ENCODE results near the gene USP35. TPM values are rescaled to one million over a fixed set of nuclear protein-coding genes. Genes with fewer than 3 reads are reported as not detected.

USP35 gene
- polyA plus RNA-seq, 2 of the 4 experiments (the other 2 are of a cell fraction): 3.8 to 5.8 TPM

DNA sequence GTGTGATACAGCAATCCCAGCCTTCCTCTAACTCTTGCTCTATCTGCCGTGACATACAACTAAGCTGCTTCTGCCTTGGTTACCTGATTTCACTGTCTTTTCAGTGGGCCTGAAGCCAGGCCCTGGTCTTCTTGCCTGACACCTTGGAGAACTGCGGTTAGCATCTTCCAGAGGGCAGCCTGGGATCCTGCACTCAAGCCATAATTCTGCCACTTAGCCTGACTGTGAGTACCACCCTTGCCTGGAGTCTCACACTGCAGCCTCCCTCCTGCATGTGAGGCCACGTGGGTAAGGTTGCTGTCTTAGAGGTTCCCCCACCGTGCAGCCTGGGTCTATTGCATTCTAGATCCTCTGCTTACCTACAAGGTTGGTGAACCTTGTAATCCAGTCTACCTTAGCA lies 35.8 kb downstream of the USP35 start (continued):
- no peak for TF ChIP-seq FOSL2 (IDR thresholded peaks at IDR 0.05)
- no peak for TF ChIP-seq FOSL2 (CRISPR knock-in tag; IDR thresholded peaks at IDR 0.05)

DNA sequence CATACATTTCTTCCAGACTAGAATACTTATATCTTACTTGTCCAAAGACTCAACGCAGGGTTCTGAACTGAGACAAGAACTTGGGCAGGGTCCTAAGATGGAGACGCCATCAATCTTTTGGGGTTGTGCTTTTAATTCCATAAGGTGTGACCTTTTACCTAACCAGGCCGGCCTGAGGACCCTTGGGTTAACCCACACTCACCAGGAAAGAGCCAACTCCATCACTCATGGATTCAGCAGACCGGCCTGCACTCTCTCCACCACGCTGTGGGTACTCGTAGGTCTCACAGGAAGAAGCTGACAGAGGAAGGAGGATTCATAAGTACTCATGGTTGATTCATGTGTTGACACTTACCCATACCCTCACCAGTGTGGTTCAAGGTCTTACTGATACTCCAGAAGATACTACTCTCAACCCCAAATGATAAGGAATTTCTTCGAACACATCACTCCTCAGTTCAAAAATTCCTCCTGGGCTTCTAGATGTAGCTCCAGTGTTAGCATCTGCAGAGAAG lies 36.2 kb downstream of the USP35 start:
- ATAC-seq: no peak
- Histone ChIP-seq H3K4me3 (no peak overlapping the region), H3K4me1 (no peaks in the 10 kb centered on the region), H3K4me2 (no peak overlapping the region), H3K9me3 (no peaks in the 10 kb centered on the region), H3K27ac (no peak overlapping the region)
- TF ChIP-seq CHD2 (IDR thresholded peaks at IDR 0.05; ENCODE audit: low read length, partially characterized antibody): no peak
- no peak for TF ChIP-seq HOXB5 (CRISPR knock-in tag; IDR thresholded peaks at IDR 0.05)
- TF ChIP-seq, protein P1, sequence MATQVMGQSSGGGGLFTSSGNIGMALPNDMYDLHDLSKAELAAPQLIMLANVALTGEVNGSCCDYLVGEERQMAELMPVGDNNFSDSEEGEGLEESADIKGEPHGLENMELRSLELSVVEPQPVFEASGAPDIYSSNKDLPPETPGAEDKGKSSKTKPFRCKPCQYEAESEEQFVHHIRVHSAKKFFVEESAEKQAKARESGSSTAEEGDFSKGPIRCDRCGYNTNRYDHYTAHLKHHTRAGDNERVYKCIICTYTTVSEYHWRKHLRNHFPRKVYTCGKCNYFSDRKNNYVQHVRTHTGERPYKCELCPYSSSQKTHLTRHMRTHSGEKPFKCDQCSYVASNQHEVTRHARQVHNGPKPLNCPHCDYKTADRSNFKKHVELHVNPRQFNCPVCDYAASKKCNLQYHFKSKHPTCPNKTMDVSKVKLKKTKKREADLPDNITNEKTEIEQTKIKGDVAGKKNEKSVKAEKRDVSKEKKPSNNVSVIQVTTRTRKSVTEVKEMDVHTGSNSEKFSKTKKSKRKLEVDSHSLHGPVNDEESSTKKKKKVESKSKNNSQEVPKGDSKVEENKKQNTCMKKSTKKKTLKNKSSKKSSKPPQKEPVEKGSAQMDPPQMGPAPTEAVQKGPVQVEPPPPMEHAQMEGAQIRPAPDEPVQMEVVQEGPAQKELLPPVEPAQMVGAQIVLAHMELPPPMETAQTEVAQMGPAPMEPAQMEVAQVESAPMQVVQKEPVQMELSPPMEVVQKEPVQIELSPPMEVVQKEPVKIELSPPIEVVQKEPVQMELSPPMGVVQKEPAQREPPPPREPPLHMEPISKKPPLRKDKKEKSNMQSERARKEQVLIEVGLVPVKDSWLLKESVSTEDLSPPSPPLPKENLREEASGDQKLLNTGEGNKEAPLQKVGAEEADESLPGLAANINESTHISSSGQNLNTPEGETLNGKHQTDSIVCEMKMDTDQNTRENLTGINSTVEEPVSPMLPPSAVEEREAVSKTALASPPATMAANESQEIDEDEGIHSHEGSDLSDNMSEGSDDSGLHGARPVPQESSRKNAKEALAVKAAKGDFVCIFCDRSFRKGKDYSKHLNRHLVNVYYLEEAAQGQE (IDR thresholded peaks at IDR 0.05): no peak
- no peak for TF ChIP-seq ZC3H11A (IDR thresholded peaks at IDR 0.05)
- no peak for TF ChIP-seq EHF (CRISPR knock-in tag; IDR thresholded peaks at IDR 0.05)
- TF ChIP-seq, protein P2, sequence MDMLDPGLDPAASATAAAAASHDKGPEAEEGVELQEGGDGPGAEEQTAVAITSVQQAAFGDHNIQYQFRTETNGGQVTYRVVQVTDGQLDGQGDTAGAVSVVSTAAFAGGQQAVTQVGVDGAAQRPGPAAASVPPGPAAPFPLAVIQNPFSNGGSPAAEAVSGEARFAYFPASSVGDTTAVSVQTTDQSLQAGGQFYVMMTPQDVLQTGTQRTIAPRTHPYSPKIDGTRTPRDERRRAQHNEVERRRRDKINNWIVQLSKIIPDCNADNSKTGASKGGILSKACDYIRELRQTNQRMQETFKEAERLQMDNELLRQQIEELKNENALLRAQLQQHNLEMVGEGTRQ (IDR thresholded peaks at IDR 0.05): no peak
- no peak for TF ChIP-seq JUN (IDR thresholded peaks at IDR 0.05)
- TF ChIP-seq NFE2L2 (conservative IDR thresholded peaks at IDR 0.05; ENCODE audit: low read length): no peak
- TF ChIP-seq CBX2 (IDR thresholded peaks at IDR 0.05; ENCODE audit: borderline replicate concordance, low read depth): no peak
- no peak for TF ChIP-seq SMC3 (IDR thresholded peaks at IDR 0.05)
- 81% methylated on average over 7 of the region's 7 CpGs for WGBS (ENCODE audit: missing lambda C conversion rate)
- DNase-seq (ENCODE audit: low read depth in 1 of 2, low spot score in 1 of 2): no peak
- CTCF ChIA-PET: interaction anchor here (0.8 to 2.6 kb wide), 2 partner anchors 207 to 339 kb away, joined by 3 to 10 read pairs; no protein-coding TSS in a partner anchor
- POLR2A ChIA-PET: no interaction called here
- no peak for FAIRE-seq

DNA sequence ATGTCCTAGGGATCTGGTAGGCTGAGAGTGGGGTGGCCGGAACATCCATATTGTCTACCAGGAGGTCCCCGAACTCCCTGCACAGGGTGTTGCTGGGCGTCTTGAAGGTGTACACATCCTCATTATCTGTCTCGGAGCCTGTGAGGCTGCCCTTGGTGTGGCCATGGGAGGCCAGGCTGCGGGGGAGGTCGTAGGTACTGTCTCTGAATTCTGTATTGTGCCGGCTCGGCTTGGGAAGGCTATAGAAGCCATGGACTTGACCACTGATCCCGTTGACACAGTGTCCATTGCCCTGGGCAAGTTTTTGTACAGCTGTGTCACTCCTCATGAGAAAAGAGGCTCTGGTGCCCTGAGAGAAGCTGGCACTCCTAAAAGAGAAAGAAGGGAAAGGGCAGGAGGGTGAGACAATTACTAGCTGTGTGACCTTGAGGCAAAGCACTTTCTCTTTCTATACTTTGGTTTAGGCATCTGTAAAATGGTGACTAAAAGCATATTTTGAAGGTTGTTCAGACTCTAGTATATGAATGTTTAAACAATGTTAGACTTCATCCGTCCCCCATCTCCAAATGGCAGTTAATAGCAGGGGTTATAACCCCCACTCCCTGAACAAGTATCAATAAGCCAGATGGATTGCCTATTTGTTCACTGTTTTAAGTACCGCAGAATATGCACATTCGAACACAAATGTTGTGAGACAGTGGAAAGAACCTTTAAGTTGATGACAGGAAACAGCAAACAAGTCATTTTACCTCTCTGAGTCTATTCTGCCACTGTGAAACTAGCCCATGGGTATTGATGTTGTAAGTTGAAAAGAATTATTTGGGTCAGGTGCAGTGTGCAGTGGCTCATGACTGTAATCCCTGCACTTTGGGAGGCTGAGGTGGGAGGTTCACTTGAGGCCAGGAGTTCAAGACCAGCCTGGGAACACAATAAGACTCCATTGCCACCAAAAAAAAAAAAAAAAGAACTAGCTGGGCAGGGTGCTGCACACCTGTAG lies 38.3 kb downstream of the USP35 start:
- WGBS (ENCODE audit: missing lambda C conversion rate): 76% methylated on average over 12 of the region's 12 CpGs
- FAIRE-seq (no peak), DNase-seq (ENCODE audit: low read depth in 1 of 2, low spot score in 1 of 2) (no peak), ATAC-seq (no peak)
- Histone ChIP-seq H3K4me3 (no peak overlapping the region), H3K4me2 (no peak overlapping the region), H3K4me1 (no peaks in the 10 kb centered on the region), H3K9me3 (no peaks in the 10 kb centered on the region), H3K27ac (no peak overlapping the region)
- POLR2A ChIA-PET: interaction anchor here (1.0 kb wide), 1 partner anchor 190 kb away, joined by 10 read pairs; the partner anchor contains the start of gene GAB2
- TF ChIP-seq, protein P3, sequence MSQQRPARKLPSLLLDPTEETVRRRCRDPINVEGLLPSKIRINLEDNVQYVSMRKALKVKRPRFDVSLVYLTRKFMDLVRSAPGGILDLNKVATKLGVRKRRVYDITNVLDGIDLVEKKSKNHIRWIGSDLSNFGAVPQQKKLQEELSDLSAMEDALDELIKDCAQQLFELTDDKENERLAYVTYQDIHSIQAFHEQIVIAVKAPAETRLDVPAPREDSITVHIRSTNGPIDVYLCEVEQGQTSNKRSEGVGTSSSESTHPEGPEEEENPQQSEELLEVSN (IDR thresholded peaks at IDR 0.05; ENCODE audit: borderline replicate concordance, low read depth): no peak
- TF ChIP-seq, protein P4, sequence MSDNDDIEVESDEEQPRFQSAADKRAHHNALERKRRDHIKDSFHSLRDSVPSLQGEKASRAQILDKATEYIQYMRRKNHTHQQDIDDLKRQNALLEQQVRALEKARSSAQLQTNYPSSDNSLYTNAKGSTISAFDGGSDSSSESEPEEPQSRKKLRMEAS (IDR thresholded peaks at IDR 0.05): no peak
- TF ChIP-seq HEYL (CRISPR knock-in tag; IDR thresholded peaks at IDR 0.05): no peak
- TF ChIP-seq HDAC2 (IDR thresholded peaks at IDR 0.05): no peak
- TF ChIP-seq, protein P1 (IDR thresholded peaks at IDR 0.05): no peak
- TF ChIP-seq, protein P5, sequence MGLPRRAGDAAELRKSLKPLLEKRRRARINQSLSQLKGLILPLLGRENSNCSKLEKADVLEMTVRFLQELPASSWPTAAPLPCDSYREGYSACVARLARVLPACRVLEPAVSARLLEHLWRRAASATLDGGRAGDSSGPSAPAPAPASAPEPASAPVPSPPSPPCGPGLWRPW (IDR thresholded peaks at IDR 0.05): no peak
- no peak for TF ChIP-seq POLR2AphosphoS2 (conservative IDR thresholded peaks at IDR 0.05; ENCODE audit: low read length)
- no peak for TF ChIP-seq RAD21 (conservative IDR thresholded peaks at IDR 0.05 in 1 of 2, IDR thresholded peaks at IDR 0.05 in 1 of 2)
- no peak for TF ChIP-seq JUN (IDR thresholded peaks at IDR 0.05)
- TF ChIP-seq BHLHE40 (IDR thresholded peaks at IDR 0.05; ENCODE audit: low read depth, low read length): no peak
- no peak for TF ChIP-seq KDM5A (IDR thresholded peaks at IDR 0.05)
- TF ChIP-seq ZSCAN20 (CRISPR knock-in tag; IDR thresholded peaks at IDR 0.05): no peak
- CTCF ChIA-PET: interaction anchor here (1.1 to 3.4 kb wide), 6 partner anchors 8 to 338 kb away, joined by 3 to 39 read pairs (median 4); no protein-coding TSS in a partner anchor

All from A549 (cell line).